Ishikawa (cell line): ENCODE data around the gene CLIP3.

Experiments used
- CEBPB ChIP-seq: IDR thresholded peaks from 2 replicates; pipeline ENCODE4 v1.6.1; 2012
- EGR1 ChIP-seq: IDR thresholded peaks from 2 replicates; pipeline ENCODE4 v1.6.1; 2012
- EP300 ChIP-seq: IDR thresholded peaks from 2 replicates; pipeline ENCODE4 v1.6.1; 2012; ENCODE audit warnings: borderline replicate concordance
- RAD21 ChIP-seq: IDR thresholded peaks from 2 replicates; pipeline ENCODE4 v1.6.1; 2012; ENCODE audit warnings: low read depth
- REST ChIP-seq: IDR thresholded peaks from 2 replicates; pipeline ENCODE4 v1.6.1; 2012; ENCODE audit warnings: low read depth, mild to moderate bottlenecking
- TAF1 ChIP-seq: IDR thresholded peaks from 2 replicates; pipeline ENCODE4 v1.6.1; 2012; ENCODE audit warnings: low read depth, mild to moderate bottlenecking
- YY1 ChIP-seq: IDR thresholded peaks from 2 replicates; pipeline ENCODE4 v1.6.1; 2012; ENCODE audit warnings: low read depth
- TF ChIP-seq, protein P1 (sequence below): IDR thresholded peaks from 2 replicates; pipeline ENCODE4 v1.6.1; 2012

- no peak for TF ChIP-seq EGR1
- no peak for TF ChIP-seq REST
- no peak for TF ChIP-seq CEBPB
- TF ChIP-seq EP300: no peak
- TF ChIP-seq YY1: no peak
- TF ChIP-seq RAD21: no peak
- no peak for TF ChIP-seq TAF1
- TF ChIP-seq, protein P1, sequence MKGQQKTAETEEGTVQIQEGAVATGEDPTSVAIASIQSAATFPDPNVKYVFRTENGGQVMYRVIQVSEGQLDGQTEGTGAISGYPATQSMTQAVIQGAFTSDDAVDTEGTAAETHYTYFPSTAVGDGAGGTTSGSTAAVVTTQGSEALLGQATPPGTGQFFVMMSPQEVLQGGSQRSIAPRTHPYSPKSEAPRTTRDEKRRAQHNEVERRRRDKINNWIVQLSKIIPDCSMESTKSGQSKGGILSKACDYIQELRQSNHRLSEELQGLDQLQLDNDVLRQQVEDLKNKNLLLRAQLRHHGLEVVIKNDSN: no peak
These were observed 1.4 kb downstream of the CLIP3 start for GRCh38 chr19:36031308-36031707.
